Regular cardiac myocyte (primary cell): ENCODE measurements around the gene TMEM127. TPM values are rescaled to one million over a fixed set of nuclear protein-coding genes. Genes with fewer than 3 reads are reported as not detected.

Experiments
- total RNA-seq: library from RNA; depleted of rRNA; stranded (reverse); fragments of >200 nt; gene quantifications from 2 replicates; pipeline ENCODE4 v1.2.3, GENCODE V29; 2014

The TMEM127 gene, protein sequence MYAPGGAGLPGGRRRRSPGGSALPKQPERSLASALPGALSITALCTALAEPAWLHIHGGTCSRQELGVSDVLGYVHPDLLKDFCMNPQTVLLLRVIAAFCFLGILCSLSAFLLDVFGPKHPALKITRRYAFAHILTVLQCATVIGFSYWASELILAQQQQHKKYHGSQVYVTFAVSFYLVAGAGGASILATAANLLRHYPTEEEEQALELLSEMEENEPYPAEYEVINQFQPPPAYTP
- 18.6 and 22.0 TPM in 2 replicates for total RNA-seq

DNA sequence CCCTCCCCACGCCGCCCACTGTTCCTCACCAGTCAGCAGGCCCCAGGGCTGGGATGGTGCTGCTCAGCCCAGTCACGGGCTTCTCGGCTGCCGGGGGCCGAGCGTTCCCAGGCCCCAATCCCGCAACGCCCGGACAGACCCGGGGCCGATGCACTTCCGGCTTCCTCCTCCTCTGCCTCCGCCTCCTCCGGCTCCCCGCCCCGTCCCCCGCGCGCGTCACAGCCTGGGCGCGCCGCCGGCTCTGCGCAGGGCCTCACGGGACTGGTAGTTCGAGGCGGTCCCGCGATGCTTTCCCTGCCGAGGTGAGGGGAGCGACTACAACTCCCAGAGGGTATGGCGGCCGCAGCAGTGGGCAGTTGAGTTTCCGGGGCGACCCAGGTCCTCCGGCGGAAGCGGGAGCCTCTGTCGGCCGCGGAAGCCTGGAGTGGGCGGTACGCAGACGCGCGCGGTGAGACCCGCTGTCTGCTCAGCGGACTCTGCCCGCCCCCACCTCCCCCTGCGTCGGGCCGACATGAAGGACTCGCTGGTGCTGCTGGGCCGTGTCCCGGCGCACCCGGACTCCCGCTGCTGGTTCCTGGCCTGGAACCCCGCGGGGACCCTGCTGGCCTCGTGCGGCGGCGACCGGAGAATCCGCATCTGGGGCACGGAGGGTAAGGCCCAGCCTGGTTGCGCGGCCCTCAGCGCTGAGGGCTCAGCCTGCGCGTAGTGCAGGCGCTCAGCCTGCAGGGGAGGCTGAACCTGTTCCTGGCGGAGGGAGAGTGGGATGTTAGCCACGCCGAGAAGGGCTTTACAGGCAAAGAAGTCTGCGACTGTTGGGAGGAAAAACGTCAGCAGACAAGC, at the start of gene TMEM127, which contains the start of gene CIAO1:
TSS of gene TMEM127 (minus strand) at position 158 of the 840 bp plus-strand sequence. CDS start 616 bp downstream, outside the sequence.
TSS of gene CIAO1 (plus strand) at position 386 of the 840 bp plus-strand sequence. CDS start at position 512, 126 bp downstream.

DNA sequence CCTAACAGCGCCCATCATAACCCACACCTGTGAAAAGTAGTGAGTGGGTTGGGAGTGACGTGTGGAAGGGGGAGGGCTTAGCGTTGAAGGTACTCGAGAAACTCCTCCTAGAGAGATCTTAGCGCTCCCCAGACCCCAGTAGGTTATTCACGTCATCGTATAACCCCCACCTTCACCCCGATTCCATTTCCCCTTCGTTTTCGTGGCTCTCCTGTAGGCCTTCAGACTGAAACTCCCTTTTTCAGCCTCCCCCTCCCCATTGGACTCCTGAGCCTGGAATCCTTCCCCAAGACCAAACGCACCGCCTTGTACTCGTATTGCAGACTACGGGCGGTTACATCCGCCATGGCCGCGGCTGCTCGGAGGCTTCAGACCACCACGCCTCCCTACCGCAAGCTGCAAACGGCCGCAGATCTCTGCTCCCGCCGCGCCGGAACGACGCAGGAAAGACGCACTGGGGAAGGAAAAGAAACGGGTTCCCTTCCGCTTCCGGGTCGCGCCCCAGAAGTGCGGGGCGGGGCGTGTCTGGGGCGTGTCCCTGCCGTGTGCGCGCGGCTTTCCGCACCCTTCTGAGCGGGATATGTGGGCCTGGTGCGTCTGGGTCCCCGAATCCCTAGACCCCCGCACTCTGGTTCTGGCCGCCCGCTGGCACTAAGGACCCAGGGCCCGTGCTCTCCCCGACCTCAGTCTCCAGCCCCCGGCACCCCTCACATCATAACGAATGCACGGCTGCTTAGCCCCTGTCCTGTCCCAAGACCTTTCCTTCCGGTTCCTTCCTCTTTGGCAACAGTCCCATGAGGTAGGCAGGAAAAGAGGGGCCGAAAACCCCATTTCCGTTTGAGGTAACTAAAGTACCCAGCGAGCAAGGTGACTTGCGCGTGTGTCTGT, 39.5 kb upstream of the TMEM127 start, which contains the start of gene SNRNP200:
TSS of gene SNRNP200 (minus strand) at position 456 of the 888 bp plus-strand sequence. CDS start at position 347, 109 bp downstream.

DNA sequence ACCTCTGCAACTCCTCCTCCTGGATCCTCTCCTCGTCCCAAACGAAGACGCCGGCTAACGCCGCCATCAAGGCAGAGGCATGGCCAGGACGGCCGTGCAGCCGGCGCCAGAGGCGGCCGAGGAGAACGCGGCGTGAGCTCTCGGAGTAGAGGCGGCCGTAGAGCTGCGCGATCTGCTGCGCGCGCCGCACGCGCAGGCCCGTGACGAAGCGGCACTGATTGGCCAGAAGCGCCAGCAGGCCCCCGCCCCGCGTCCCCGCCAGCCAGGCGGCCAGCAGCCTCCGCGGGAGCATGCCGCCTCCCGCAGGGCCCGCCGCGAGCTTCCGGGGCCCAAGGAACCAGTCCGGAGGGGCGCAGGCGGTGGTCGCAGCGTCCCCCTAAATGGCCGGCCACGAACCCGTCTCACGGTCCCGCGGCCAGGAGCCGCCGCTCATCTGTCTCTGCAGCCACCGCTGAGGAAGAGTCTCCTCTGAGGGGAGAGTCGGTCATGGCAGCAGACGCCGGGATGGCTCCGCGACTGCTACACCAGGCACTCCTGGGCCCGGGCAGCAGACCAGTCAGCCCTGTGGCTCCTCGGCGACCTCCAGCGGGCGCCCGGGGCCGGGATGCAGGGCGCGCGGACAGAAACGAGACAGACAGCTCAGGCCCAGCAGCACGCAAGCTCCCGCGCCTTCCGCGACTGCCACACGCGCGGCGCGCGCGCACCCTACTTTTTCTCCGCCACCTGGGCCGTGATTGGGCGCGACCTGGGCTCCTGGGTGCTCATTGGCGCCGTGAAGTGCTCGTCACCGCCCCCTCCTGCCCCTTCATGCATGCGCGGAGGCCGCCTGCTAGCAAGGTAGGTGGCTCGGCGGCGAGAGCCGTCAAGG, 57.4 kb downstream of the TMEM127 start, which contains the start of gene STARD7:
TSS of gene STARD7 (minus strand) at position 685 of the 868 bp plus-strand sequence. CDS start at position 292, 393 bp downstream.

Other genes starting within 250 kb of the TMEM127 start
- 7.6 and 37.0 TPM in 2 replicates for gene GPAT2, start 231.1 kb downstream of the TMEM127 start, total RNA-seq
- 2.0 TPM in 1 of 2 replicates, not detected in the other for gene ADRA2B, start 149.4 kb downstream of the TMEM127 start, total RNA-seq
- gene ASTL, start 127.5 kb downstream of the TMEM127 start, total RNA-seq: under 0.01 TPM in 1 of 2 replicates, not detected in the other
- 2.3 and 2.9 TPM in 2 replicates for gene DUSP2, start 120.6 kb downstream of the TMEM127 start, total RNA-seq
- 145 and 240 TPM in 2 replicates for gene STARD7, start 57.2 kb downstream of the TMEM127 start, total RNA-seq
- 87.8 and 94.4 TPM in 2 replicates for gene CIAO1, start 228 bp upstream of the TMEM127 start, total RNA-seq
- 34.7 and 65.9 TPM in 2 replicates for gene SNRNP200, start 39.5 kb upstream of the TMEM127 start, total RNA-seq
- 1.1 and 1.3 TPM in 2 replicates for gene ITPRIPL1, start 59.3 kb upstream of the TMEM127 start, total RNA-seq
- 2.0 and 34.1 TPM in 2 replicates for gene NCAPH, start 69.8 kb upstream of the TMEM127 start, total RNA-seq
- not detected in 2 replicates for gene NEURL3, start 239.4 kb upstream of the TMEM127 start, total RNA-seq